NOMO-1 (cell line): ENCODE results near the gene PTCHD4.
A peak's percentile ranks its signal among the peaks of the same experiment; 100 is the strongest.
"Not testable (repeated sequence)": the region's sequence is repeated elsewhere in the genome, so short reads cannot be mapped to it uniquely, and the experiment has no call there.

Source experiments
- DNase-seq, 2 experiments: peaks; one replicate each; lab custom pipeline; 2025; ENCODE audit not compliant: unreplicated experiment in 2 of 2; lab: John Stamatoyannopoulos, UW

Gene PTCHD4

GRCh38 chr6:48111143-48111506, at the start of gene PTCHD4:
Gene PTCHD4 (minus strand): TSS chr6:48111197. CDS start chr6:48068957, 42,240 bp downstream.
- no peak for DNase-seq

GRCh38 chr6:48151142-48151541, 40.1 kb upstream of the PTCHD4 start:
- DNase-seq: no peak

DNA sequence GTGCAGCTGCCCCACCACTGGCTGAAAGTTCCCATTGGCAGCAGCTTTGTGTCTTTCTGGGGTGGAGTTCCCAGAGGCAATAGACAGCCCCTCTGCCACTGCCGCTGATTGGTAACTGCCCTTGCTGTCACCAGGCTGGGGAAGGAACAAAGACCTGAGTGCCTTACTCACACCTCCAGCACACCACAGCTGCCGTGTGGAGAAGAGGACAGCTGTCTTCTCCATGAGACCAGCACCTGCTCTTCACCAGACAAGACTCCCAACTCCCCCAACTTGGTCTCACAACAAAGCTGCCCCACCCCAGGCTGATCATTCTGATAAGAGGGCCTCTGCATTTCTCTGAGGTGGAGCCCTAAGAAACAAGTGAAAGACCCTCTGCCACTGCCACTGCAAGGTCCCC, 39.7 kb upstream of the PTCHD4 start:
- DNase-seq: no peak

GRCh38 chr6:48147051-48147450, 36.1 kb upstream of the PTCHD4 start:
- DNase-seq: no peak

- no peak for DNase-seq
Measured at GRCh38 chr6:48144021-48144420, 33.0 kb upstream of the PTCHD4 start.

DNA sequence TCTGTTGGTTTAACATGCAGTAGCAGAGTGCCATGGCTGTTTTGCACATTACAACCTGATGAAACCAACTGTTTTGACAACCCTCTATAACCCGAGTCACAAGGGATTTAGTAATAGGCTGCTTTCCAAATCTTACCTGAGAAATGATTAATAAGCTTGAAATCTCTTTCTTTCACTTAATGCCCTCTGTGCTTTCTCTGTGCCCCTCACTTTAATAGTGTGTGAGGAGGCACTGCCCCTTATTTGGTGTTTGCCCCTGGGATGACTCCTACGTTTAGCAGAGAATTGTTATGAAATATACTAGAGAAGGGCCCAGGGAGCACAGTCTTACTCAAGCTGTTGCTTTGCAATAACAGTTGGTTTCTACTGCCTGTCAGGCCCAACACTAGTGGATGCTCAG, 31.0 kb upstream of the PTCHD4 start:
- no peak for DNase-seq

GRCh38 chr6:48139818-48140614, 29.0 kb upstream of the PTCHD4 start:
- DNase-seq: no peak

- no peak for DNase-seq
Measured at GRCh38 chr6:48136856-48137255, 25.9 kb upstream of the PTCHD4 start.

GRCh38 chr6:48135323-48136084, 24.5 kb upstream of the PTCHD4 start:
- no peak for DNase-seq

DNA sequence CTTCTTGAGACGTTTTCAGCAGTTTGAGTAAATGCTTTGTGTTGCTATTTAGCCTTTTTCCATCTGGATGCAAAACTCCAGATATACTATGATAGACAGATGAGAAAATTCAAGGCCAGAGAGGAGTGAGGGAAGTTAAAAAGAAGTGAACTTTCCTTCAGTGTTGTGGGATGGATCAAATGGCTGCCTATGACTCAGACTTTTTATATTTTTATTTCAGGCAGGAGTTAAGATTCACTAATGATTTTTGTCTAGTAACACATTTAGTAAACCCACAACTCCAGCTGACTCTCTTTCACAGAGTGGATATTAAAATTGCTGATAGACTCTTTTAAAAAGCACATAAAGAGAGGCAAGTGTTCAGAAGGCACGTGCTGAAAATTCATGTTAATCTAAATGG, 23.2 kb upstream of the PTCHD4 start:
- no peak for DNase-seq

GRCh38 chr6:48123601-48124000, 12.6 kb upstream of the PTCHD4 start:
- DNase-seq: no peak

- DNase-seq: not testable (repeated sequence)
Measured at GRCh38 chr6:48121983-48122749, 11.2 kb upstream of the PTCHD4 start.

DNA sequence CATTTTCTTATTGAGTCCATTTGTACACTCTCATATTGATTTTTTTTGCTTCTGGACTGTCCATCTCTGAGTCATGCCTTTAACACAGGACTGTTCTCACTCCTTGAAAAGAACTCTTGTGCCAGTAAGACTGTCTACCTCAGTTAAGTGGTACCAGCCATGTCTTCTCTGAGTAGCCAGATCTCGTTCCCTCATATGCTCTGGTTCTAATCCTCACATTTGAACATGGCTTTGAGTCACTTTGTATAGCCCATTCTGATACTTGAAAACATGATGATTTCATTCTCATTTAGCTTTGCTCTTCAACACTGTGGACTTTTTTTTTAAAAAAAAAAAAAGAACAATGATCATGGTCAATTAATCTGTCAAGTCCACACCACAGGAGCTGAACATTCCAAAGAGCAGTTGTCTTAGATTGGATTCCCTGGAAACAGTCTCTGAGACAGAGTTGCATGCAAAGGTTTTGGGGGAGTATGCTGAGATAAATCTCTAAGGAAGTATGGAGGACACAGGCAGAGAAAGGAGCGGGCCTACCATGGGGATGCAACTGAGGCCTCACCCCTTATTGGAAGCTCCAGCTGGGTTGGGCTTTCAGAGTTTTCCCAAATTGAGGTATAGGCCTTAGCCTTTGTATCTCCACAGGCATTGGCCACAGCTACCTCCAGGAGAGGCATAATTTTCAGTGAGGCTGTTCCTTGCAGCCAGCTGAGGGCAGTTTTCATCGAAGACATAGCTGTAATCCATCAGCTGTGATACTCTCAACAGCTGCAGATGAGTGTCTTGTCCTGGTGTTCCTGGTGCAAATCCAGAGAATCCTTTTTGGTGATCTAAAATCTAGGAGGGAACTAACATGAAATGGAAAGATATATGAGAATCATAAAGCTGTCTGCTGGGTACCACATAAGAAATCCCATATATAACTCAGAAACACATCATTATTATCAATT, 6.0 kb upstream of the PTCHD4 start:
- no peak for DNase-seq

DNA sequence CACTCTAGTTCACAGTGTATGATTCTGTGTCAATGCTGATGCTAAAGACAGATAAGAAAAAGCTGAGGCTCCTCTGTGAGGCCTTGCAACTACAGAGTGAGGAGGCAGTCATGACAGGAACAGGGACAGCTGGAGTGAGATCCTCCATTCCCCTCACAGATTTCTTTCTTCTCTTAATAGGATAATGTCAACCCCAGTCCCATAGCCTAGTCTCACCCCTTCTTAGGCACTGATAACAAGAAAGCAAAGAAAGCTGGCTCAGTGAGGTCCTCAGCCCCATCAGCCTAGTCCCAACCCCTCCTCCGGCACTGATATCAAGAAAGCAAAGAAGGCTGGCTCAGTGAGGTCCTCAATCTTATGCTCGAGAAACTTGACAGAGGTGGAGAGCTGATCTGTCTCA, 2.1 kb upstream of the PTCHD4 start:
- no peak for DNase-seq

DNA sequence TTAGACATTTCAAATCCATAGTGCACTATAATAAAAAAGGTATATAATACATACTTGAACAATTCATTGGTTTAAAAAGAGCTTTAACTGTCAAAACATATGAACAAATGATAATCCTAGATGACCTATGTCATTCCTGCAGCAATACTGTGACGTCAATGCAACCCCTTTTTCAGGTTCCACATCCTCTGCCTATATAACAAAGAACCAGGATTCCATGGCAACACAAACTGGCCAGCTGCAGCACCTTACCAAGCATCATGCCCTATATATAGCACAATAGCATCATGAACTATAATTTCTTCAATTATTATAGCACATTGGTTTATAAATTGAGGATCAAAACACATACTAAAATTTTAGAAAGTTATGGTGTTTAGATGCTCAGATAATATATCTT, 578 bp upstream of the PTCHD4 start:
- DNase-seq: no peak

DNA sequence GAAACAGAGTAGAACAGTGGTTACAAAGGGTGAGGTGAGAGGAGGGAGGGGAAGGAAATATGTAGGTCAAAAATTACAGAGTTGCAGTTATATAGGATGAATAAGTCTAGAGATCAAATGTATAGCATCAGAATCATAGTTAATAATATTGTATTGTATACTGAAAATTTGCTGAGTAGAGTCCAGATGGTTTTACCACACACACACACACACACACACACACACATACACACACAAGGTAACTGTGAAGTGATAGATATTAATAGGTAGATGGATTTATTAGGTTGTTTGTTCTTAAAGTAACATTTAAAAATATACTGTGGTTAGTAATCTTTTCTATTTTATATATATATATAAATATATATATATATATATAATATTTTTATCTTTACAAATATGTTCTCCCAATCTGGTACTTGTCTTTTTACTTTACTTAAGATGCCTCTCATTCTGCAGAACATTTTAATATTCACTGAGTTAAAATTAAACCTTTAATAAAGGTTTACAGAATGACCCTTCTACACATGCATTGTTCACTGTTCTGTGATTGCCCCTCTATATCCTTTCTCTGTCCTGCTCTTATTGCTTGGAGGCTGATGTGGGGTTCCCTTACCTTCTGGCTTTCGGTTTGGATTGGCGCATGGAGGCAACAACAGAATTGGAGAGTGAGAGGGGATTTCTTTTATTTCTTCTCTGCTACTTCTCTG, 408 bp downstream of the PTCHD4 start:
- no peak for DNase-seq

GRCh38 chr6:48109944-48110343, 1.1 kb downstream of the PTCHD4 start:
- DNase-seq: no peak

GRCh38 chr6:48102476-48103195, 8.4 kb downstream of the PTCHD4 start:
- DNase-seq: not testable (repeated sequence)

- peak in 1 of 2 experiments; percentile 12 for DNase-seq
Measured at GRCh38 chr6:48101290-48101689, 9.7 kb downstream of the PTCHD4 start.
